HL-60 (cell line): ENCODE measurements around the gene CD7.

Source experiments
- CTCF ChIP-seq: IDR thresholded peaks from one replicate; pipeline ENCODE4 v1.5.1; 2011; ENCODE audit warnings: low read length, control low read depth, inconsistent platforms; ENCODE audit not compliant: insufficient read depth
- POLR2AphosphoS5 ChIP-seq: IDR thresholded peaks from 2 replicates; pipeline ENCODE4 v1.6.1; 2012; ENCODE audit warnings: low read depth

- TF ChIP-seq CTCF (no peak), POLR2AphosphoS5 (no peak)
These were observed 8.1 kb upstream of the CD7 start for GRCh38 chr17:82325286-82326180.
